ENCODE results near the gene GALNT16.
A peak's percentile ranks its signal among the peaks of the same experiment; 100 is the strongest.
"Not testable (repeated sequence)": the region's sequence is repeated elsewhere in the genome, so short reads cannot be mapped to it uniquely, and the experiment has no call there.

The GALNT16 gene

GRCh38 chr14:69268763-69269162 lies 8.8 kb downstream of the GALNT16 start:
- H3K4me3 Mint-ChIP-seq: no peak overlapping the region
- H3K4me1 Mint-ChIP-seq: no peaks in the 10 kb centered on the region
- peaks cover 7% of the 10 kb centered on the region for H3K27me3 Mint-ChIP-seq
- no peak for ATAC-seq
- H3K9me3 Mint-ChIP-seq: no peaks in the 10 kb centered on the region
- no peak overlapping the region for H3K27ac Mint-ChIP-seq
- no peak for DNase-seq

GRCh38 chr14:69269381-69269780 lies 9.4 kb downstream of the GALNT16 start:
- DNase-seq: no peak
- no peaks in the 10 kb centered on the region for H3K9me3 Mint-ChIP-seq
- ATAC-seq: no peak
- H3K4me1 Mint-ChIP-seq: no peaks in the 10 kb centered on the region
- no peak overlapping the region for H3K27ac Mint-ChIP-seq
- no peak overlapping the region for H3K4me3 Mint-ChIP-seq
- peaks cover 7% of the 10 kb centered on the region for H3K27me3 Mint-ChIP-seq

- no peak overlapping the region for H3K4me3 Mint-ChIP-seq
- H3K9me3 Mint-ChIP-seq: no peaks in the 10 kb centered on the region
- no peaks in the 10 kb centered on the region for H3K4me1 Mint-ChIP-seq
- H3K27ac Mint-ChIP-seq: no peak overlapping the region
- ATAC-seq: no peak
- H3K27me3 Mint-ChIP-seq: peaks cover 12% of the 10 kb centered on the region
- no peak for DNase-seq
Observed at GRCh38 chr14:69270097-69270496, 10.1 kb downstream of the GALNT16 start.

GRCh38 chr14:69270795-69271708 lies 11.1 kb downstream of the GALNT16 start:
- Mint-ChIP-seq H3K9me3 (peaks cover 0 to 7% of the 10 kb centered on the region in 2 donors), H3K27ac (no peak overlapping the region), H3K4me3 (no peak overlapping the region), H3K27me3 (peaks cover 12% of the 10 kb centered on the region), H3K4me1 (no peaks in the 10 kb centered on the region)
- no peak for ATAC-seq
- DNase-seq: no peak

- ATAC-seq (no peak), DNase-seq (no peak)
- H3K4me1 Mint-ChIP-seq: no peaks in the 10 kb centered on the region
- H3K27me3 Mint-ChIP-seq: peaks cover 15% of the 10 kb centered on the region
- H3K27ac Mint-ChIP-seq: no peak overlapping the region
- H3K4me3 Mint-ChIP-seq: no peak overlapping the region
- peaks cover 0 to 10% of the 10 kb centered on the region in 2 donors for H3K9me3 Mint-ChIP-seq
Observed at GRCh38 chr14:69274321-69274720, 14.4 kb downstream of the GALNT16 start.

- no peaks in the 10 kb centered on the region for H3K4me1 Mint-ChIP-seq
- no peak for ATAC-seq
- no peak for DNase-seq
- H3K9me3 Mint-ChIP-seq: peaks cover 0 to 10% of the 10 kb centered on the region in 2 donors
- no peak overlapping the region for H3K27ac Mint-ChIP-seq
- peaks cover 15% of the 10 kb centered on the region for H3K27me3 Mint-ChIP-seq
- no peak overlapping the region for H3K4me3 Mint-ChIP-seq
Observed at GRCh38 chr14:69275331-69275730, 15.4 kb downstream of the GALNT16 start.

- H3K4me1 Mint-ChIP-seq, H3K27ac Mint-ChIP-seq, H3K9me3 Mint-ChIP-seq, H3K4me3 Mint-ChIP-seq, ATAC-seq, DNase-seq: not testable (repeated sequence)
- peaks cover 26% of the 10 kb centered on the region for H3K27me3 Mint-ChIP-seq
Observed at GRCh38 chr14:69277356-69277755, 17.4 kb downstream of the GALNT16 start.

GRCh38 chr14:69280746-69281291 lies 20.9 kb downstream of the GALNT16 start:
- DNase-seq: no peak
- Mint-ChIP-seq H3K9me3 (peaks cover 0 to 5% of the 10 kb centered on the region in 2 donors), H3K4me1 (no peaks in the 10 kb centered on the region), H3K27me3 (peaks cover 21% of the 10 kb centered on the region), H3K27ac (peak overlapping the region in 1 of 2 donors; percentile 42), H3K4me3 (no peak overlapping the region)
- ATAC-seq: no peak

GRCh38 chr14:69281450-69282169 lies 21.7 kb downstream of the GALNT16 start:
- H3K27ac Mint-ChIP-seq: no peak overlapping the region
- H3K4me1 Mint-ChIP-seq: no peaks in the 10 kb centered on the region
- peaks cover 21% of the 10 kb centered on the region for H3K27me3 Mint-ChIP-seq
- no peaks in the 10 kb centered on the region for H3K9me3 Mint-ChIP-seq
- ATAC-seq (no peak), DNase-seq (no peak)
- no peak overlapping the region for H3K4me3 Mint-ChIP-seq

- Mint-ChIP-seq H3K4me1 (no peaks in the 10 kb centered on the region), H3K27me3 (peaks cover 21% of the 10 kb centered on the region), H3K27ac (no peak overlapping the region), H3K9me3 (no peaks in the 10 kb centered on the region), H3K4me3 (no peak overlapping the region)
- no peak for DNase-seq
- ATAC-seq: no peak
Observed at GRCh38 chr14:69282448-69282847, 22.5 kb downstream of the GALNT16 start.

- H3K27ac Mint-ChIP-seq: no peak overlapping the region
- no peak for DNase-seq
- H3K4me3 Mint-ChIP-seq: no peak overlapping the region
- no peak for ATAC-seq
- H3K4me1 Mint-ChIP-seq: no peaks in the 10 kb centered on the region
- H3K9me3 Mint-ChIP-seq: no peaks in the 10 kb centered on the region
- peaks cover 21% of the 10 kb centered on the region for H3K27me3 Mint-ChIP-seq
Observed at GRCh38 chr14:69284170-69284569, 24.2 kb downstream of the GALNT16 start.

GRCh38 chr14:69285661-69286255 lies 25.8 kb downstream of the GALNT16 start:
- DNase-seq (no peak), ATAC-seq (no peak)
- Mint-ChIP-seq H3K9me3 (no peaks in the 10 kb centered on the region), H3K4me3 (no peak overlapping the region), H3K27ac (no peak overlapping the region), H3K4me1 (no peaks in the 10 kb centered on the region), H3K27me3 (peaks cover 20% of the 10 kb centered on the region)

- peaks cover 10% of the 10 kb centered on the region for H3K27me3 Mint-ChIP-seq
- H3K4me3 Mint-ChIP-seq: no peak overlapping the region
- H3K9me3 Mint-ChIP-seq: no peaks in the 10 kb centered on the region
- H3K27ac Mint-ChIP-seq: peak overlapping the region in 1 of 2 donors; percentile 46
- H3K4me1 Mint-ChIP-seq: no peaks in the 10 kb centered on the region
- ATAC-seq (no peak), DNase-seq (no peak)
Observed at GRCh38 chr14:69287098-69288010, 27.4 kb downstream of the GALNT16 start.

- Mint-ChIP-seq H3K9me3 (no peaks in the 10 kb centered on the region), H3K27me3 (peaks cover 18% of the 10 kb centered on the region), H3K4me1 (no peaks in the 10 kb centered on the region), H3K27ac (peak overlapping the region; percentile 42 to 46), H3K4me3 (no peak overlapping the region)
- ATAC-seq (no peak), DNase-seq (no peak)
Observed at GRCh38 chr14:69288011-69288771, 28.2 kb downstream of the GALNT16 start.
